ENCODE measurements around the gene ZNF776.

ZNF776 gene

GRCh38 chr19:57746580-57747471, at the start of gene ZNF776:
Gene ZNF776 (plus strand): TSS chr19:57746815. CDS start chr19:57747059, 244 bp downstream.
- Histone ChIP-seq H3K27ac (peak within 1 kb of the TSS; percentile 90), H3K4me3 (ENCODE audit: low read depth in 1 of 2, low read length in 1 of 2) (peak within 1 kb of the TSS; percentile 85 to 99), H3K4me1 (ENCODE audit: control insufficient read depth in 1 of 2, insufficient read depth in 1 of 2, low read depth in 1 of 2, low read length in 1 of 2) (peaks cover 19 to 25% of the 10 kb centered on the region in 2 experiments), H3K27me3 (no peaks in the 10 kb centered on the region), H3K9me3 (no peaks in the 10 kb centered on the region), H3K36me3 (peaks cover 32% of the 10 kb centered on the region)
- TF ChIP-seq, protein P1, sequence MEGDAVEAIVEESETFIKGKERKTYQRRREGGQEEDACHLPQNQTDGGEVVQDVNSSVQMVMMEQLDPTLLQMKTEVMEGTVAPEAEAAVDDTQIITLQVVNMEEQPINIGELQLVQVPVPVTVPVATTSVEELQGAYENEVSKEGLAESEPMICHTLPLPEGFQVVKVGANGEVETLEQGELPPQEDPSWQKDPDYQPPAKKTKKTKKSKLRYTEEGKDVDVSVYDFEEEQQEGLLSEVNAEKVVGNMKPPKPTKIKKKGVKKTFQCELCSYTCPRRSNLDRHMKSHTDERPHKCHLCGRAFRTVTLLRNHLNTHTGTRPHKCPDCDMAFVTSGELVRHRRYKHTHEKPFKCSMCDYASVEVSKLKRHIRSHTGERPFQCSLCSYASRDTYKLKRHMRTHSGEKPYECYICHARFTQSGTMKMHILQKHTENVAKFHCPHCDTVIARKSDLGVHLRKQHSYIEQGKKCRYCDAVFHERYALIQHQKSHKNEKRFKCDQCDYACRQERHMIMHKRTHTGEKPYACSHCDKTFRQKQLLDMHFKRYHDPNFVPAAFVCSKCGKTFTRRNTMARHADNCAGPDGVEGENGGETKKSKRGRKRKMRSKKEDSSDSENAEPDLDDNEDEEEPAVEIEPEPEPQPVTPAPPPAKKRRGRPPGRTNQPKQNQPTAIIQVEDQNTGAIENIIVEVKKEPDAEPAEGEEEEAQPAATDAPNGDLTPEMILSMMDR (IDR thresholded peaks at IDR 0.05): peak; percentile 12

DNA sequence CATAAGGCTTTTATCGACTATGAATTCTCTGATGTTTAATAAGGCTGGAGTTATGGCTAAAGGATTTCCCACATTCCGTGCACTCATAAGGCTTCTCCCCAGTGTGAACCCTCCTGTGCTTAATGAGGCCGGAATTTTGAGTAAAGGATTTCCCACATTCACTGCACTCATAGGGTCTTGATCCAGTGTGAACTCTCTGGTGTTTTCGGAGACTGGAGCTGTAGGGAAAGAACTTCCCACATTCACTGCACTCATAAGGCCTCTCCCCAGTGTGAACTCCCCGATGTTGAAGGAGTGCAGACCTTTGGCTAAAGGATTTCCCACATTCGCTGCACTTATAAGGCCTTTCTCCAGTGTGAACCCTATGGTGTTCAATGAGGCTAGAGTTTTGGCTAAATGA, 45.0 kb upstream of the ZNF776 start:
- Histone ChIP-seq H3K27ac (no peak overlapping the region), H3K36me3 (no peaks in the 10 kb centered on the region), H3K4me3 (ENCODE audit: low read depth in 1 of 2, low read length in 1 of 2) (no peak overlapping the region), H3K4me1 (ENCODE audit: control insufficient read depth in 1 of 2, insufficient read depth in 1 of 2, low read depth in 1 of 2, low read length in 1 of 2) (no peaks in the 10 kb centered on the region), H3K27me3 (no peaks in the 10 kb centered on the region), H3K9me3 (peaks cover 21% of the 10 kb centered on the region)
- TF ChIP-seq, protein P1 (IDR thresholded peaks at IDR 0.05): no peak

- no peaks in the 10 kb centered on the region for H3K36me3 ChIP-seq
- H3K4me3 ChIP-seq (ENCODE audit: low read depth in 1 of 2, low read length in 1 of 2): no peak overlapping the region
- no peak overlapping the region for H3K27ac ChIP-seq
- H3K9me3 ChIP-seq: peaks cover 24% of the 10 kb centered on the region
- H3K4me1 ChIP-seq (ENCODE audit: control insufficient read depth in 1 of 2, insufficient read depth in 1 of 2, low read depth in 1 of 2, low read length in 1 of 2): peaks cover 5 to 13% of the 10 kb centered on the region in 2 experiments
- TF ChIP-seq, protein P1 (IDR thresholded peaks at IDR 0.05): no peak
- H3K27me3 ChIP-seq: peaks cover 28% of the 10 kb centered on the region
Observed at GRCh38 chr19:57706346-57706745, 40.3 kb upstream of the ZNF776 start.

DNA sequence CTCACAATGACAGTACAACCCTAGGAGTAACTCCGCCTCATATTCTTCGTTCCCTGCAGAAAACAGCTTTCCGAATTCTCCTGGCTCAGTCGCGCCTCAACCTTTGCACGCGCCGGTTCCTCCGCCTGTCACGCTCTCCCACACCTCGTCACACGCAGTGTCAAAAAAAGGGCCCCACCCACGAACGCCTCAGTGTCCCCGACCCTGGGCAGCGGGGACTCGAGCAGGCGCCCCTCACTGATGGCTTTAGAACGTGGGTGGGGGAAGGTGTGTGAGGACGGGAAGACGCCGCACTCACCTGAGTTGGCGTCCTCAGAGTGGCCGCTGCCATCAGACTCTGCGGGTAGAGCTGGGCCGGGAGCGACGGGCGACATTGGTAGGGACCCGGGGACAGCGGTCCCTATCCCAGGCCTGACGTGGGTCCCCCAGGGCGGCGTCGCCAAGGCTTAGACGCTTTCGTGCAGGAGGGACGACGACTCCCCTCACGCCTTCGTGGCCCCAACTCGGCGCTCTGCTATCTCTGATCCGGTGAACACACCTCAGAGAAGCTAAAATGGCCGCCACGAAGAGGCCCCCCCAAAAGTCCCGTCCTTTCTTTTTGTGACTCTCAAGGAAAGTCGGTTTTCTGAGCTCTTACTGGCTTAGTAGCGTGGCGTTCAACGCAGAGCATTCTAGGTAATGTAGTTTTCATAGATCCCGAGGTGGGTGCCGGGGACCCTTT, 37.8 kb upstream of the ZNF776 start, which contains the start of gene ZNF154:
Gene ZNF154 (minus strand): TSS at position 564 of the 721 bp plus-strand sequence. CDS start 233 bp downstream, at position 331.
- H3K4me3 ChIP-seq (ENCODE audit: low read depth in 1 of 2, low read length in 1 of 2): peak within 1 kb of the TSS; percentile 55 to 68
- peaks cover 28% of the 10 kb centered on the region for H3K27me3 ChIP-seq
- TF ChIP-seq, protein P1 (IDR thresholded peaks at IDR 0.05): no peak
- peaks cover 8% of the 10 kb centered on the region for H3K9me3 ChIP-seq
- H3K27ac ChIP-seq: no peak within 1 kb of the TSS
- H3K36me3 ChIP-seq: no peaks in the 10 kb centered on the region
- peaks cover 5 to 13% of the 10 kb centered on the region in 2 experiments for H3K4me1 ChIP-seq (ENCODE audit: control insufficient read depth in 1 of 2, insufficient read depth in 1 of 2, low read depth in 1 of 2, low read length in 1 of 2)

GRCh38 chr19:57709616-57710015, 37.0 kb upstream of the ZNF776 start:
- Histone ChIP-seq H3K27ac (no peak overlapping the region), H3K9me3 (peaks cover 8% of the 10 kb centered on the region), H3K4me1 (ENCODE audit: control insufficient read depth in 1 of 2, insufficient read depth in 1 of 2, low read depth in 1 of 2, low read length in 1 of 2) (peaks cover 5 to 13% of the 10 kb centered on the region in 2 experiments), H3K27me3 (peaks cover 28% of the 10 kb centered on the region), H3K36me3 (no peaks in the 10 kb centered on the region), H3K4me3 (ENCODE audit: low read depth in 1 of 2, low read length in 1 of 2) (peak overlapping the region in 1 of 2 experiments; percentile 68)
- TF ChIP-seq, protein P1 (IDR thresholded peaks at IDR 0.05): no peak
